SK-N-SH (cell line): ENCODE data around the gene RAB19. TPM values are rescaled to one million over a fixed set of nuclear protein-coding genes. Genes with fewer than 3 reads are reported as not detected.

Experiments
- CTCF ChIA-PET: fragments of 300-600, 350-600 bp; formaldehyde crosslinking; extraction: SDS; loops from one replicate; lab custom pipeline; 2021; lab: Yijun Ruan, JAX
- POLR2A ChIA-PET: fragments of 350-600 bp; sonication (Branson Sonifier 250); formaldehyde crosslinking; extraction: SDS; loops from one replicate; lab custom pipeline; 2020; ENCODE audit warnings: antibody characterized with exemption, inconsistent platforms; lab: Yijun Ruan, JAX
- DNase-seq: peaks from one replicate; pipeline ENCODE4 v3.0.0; 2012
- H2AFZ ChIP-seq: fragments of 200-600 bp; sonication (generic); 2 replicates; pipeline ENCODE4 v1.8.1; 2016; ENCODE audit warnings: antibody characterized with exemption, mild to moderate bottlenecking, low read depth
- H3F3A ChIP-seq: fragments of 200-600 bp; sonication (generic); replicated peaks from 2 replicates; pipeline ENCODE3; 2016; ENCODE audit warnings: antibody characterized with exemption, mild to moderate bottlenecking; ENCODE audit not compliant: insufficient read depth
- H3K27ac ChIP-seq, 2 experiments: fragments of 200-500 bp in 1 of 2; fragments of 200-600 bp in 1 of 2; sonication (Bioruptor generic) in 1 of 2; sonication (generic), shearing (Covaris generic) in 1 of 2; 2 replicates each; pipeline versions ENCODE4 v1.5.1 to v1.6.1; 2014 to 2016; ENCODE audit warnings: low read depth in 2 of 2, inconsistent platforms in 1 of 2, low read length in 1 of 2, mild to moderate bottlenecking in 1 of 2, mixed read lengths in 1 of 2
- H3K27me3 ChIP-seq: fragments of 200-600 bp; sonication (generic), shearing (Covaris generic); 2 replicates; pipeline ENCODE4 v1.6.1; 2016; ENCODE audit warnings: mixed run types; ENCODE audit not compliant: insufficient read depth
- H3K36me3 ChIP-seq, 2 experiments: fragments of 200-500 bp in 1 of 2; fragments of 200-600 bp in 1 of 2; sonication (Bioruptor generic) in 1 of 2; sonication (generic) in 1 of 2; replicated peaks in 1 of 2; 2 replicates each; pipeline versions ENCODE3 to v1.5.1; 2014 to 2016; ENCODE audit warnings: low read length in 1 of 2, mild to moderate bottlenecking in 1 of 2; ENCODE audit not compliant: insufficient read depth in 2 of 2, control insufficient read depth in 1 of 2
- H3K4me1 ChIP-seq, 2 experiments: fragments of 200-500 bp in 1 of 2; fragments of 200-600 bp in 1 of 2; sonication (Bioruptor generic) in 1 of 2; sonication (generic), shearing (Covaris generic) in 1 of 2; 2 replicates each; pipeline versions ENCODE4 v1.5.1 to v1.6.1; 2014 to 2016; ENCODE audit warnings: low read depth in 1 of 2, low read length in 1 of 2, mixed run types in 1 of 2; ENCODE audit not compliant: insufficient read depth in 2 of 2, control insufficient read depth in 1 of 2
- H3K4me2 ChIP-seq: fragments of 200-600 bp; sonication (generic), shearing (Covaris generic); 2 replicates; pipeline ENCODE4 v1.6.1; 2017; ENCODE audit warnings: mixed run types
- H3K4me3 ChIP-seq, 2 experiments: fragments of 200-500 bp in 1 of 2; fragments of 200-600 bp in 1 of 2; sonication (Bioruptor generic) in 1 of 2; sonication (generic), shearing (Covaris generic) in 1 of 2; 2 replicates each; pipeline versions ENCODE4 v1.5.1 to v1.8.1; 2014 to 2016; ENCODE audit warnings: low read depth in 2 of 2, inconsistent platforms in 1 of 2, low read length in 1 of 2, mild to moderate bottlenecking in 1 of 2, mixed read lengths in 1 of 2, moderate library complexity in 1 of 2
- H3K79me2 ChIP-seq: fragments of 200-600 bp; sonication (generic); 2 replicates; pipeline ENCODE4 v1.8.1; 2017; ENCODE audit warnings: mild to moderate bottlenecking; ENCODE audit not compliant: insufficient read depth
- H3K9ac ChIP-seq: fragments of 200-600 bp; sonication (generic); 2 replicates; pipeline ENCODE4 v1.6.1; 2017; ENCODE audit warnings: mixed run types
- H3K9me2 ChIP-seq: fragments of 200-600 bp; sonication (generic); 2 replicates; pipeline ENCODE4 v1.6.1; 2017; ENCODE audit warnings: mixed run types
- H3K9me3 ChIP-seq: fragments of 200-600 bp; sonication (generic); 2 replicates; pipeline ENCODE4 v1.6.1; 2017; ENCODE audit warnings: mixed run types, mild to moderate bottlenecking, moderate library complexity
- H4K20me1 ChIP-seq: fragments of 200-600 bp; sonication (generic); 2 replicates; pipeline ENCODE4 v1.6.1; 2017; ENCODE audit warnings: mild to moderate bottlenecking, mixed run types; ENCODE audit not compliant: insufficient read depth
- CHD2 ChIP-seq: fragments of 150-350 bp; IDR thresholded peaks from 2 replicates; pipeline ENCODE4 v1.6.1; 2018; ENCODE audit warnings: low read length; ENCODE audit not compliant: partially characterized antibody
- CTCF ChIP-seq: fragments of 200-600 bp; sonication (generic); IDR thresholded peaks from 2 replicates; pipeline ENCODE4 v1.6.1; 2017; ENCODE audit warnings: antibody characterized with exemption, mild to moderate bottlenecking, moderate library complexity
- EP300 ChIP-seq, 2 experiments: IDR thresholded peaks; 2 replicates each; pipeline versions ENCODE4 v1.4.0 to v1.6.1; 2012; ENCODE audit warnings: borderline replicate concordance in 1 of 2, low read depth in 1 of 2, low read length in 1 of 2
- EZH2phosphoT487 ChIP-seq: fragments of 200-600 bp; sonication (generic); IDR thresholded peaks from 2 replicates; pipeline ENCODE4 v1.6.1; 2017; ENCODE audit warnings: low read depth, mixed run types, mild to moderate bottlenecking, antibody characterized with exemption, moderate library complexity, borderline replicate concordance
- FOSL2 ChIP-seq: IDR thresholded peaks from 2 replicates; pipeline ENCODE4 v1.4.0; 2012; ENCODE audit warnings: low read depth, mild to moderate bottlenecking, moderate library complexity, borderline replicate concordance
- FOXJ3 ChIP-seq: sonication (generic); formaldehyde crosslinking; IDR thresholded peaks from 2 replicates; pipeline ENCODE4 v1.5.1; 2020; ENCODE audit warnings: mild to moderate bottlenecking, missing genetic modification reagents
- FOXM1 ChIP-seq: IDR thresholded peaks from 2 replicates; pipeline ENCODE4 v1.4.0; 2012; ENCODE audit warnings: low read depth, mild to moderate bottlenecking
- GATA2 ChIP-seq: sonication (generic); formaldehyde crosslinking; IDR thresholded peaks from 2 replicates; pipeline ENCODE4 v1.5.0; 2020; ENCODE audit warnings: mild to moderate bottlenecking, missing genetic modification reagents
- MXI1 ChIP-seq: IDR thresholded peaks from 2 replicates; pipeline ENCODE4 v1.6.1; 2012; ENCODE audit warnings: mild to moderate bottlenecking, low read depth, low read length, improper control_type of control experiment
- POLR2AphosphoS5 ChIP-seq: IDR thresholded peaks from 2 replicates; pipeline ENCODE4 v1.6.1; 2012; ENCODE audit warnings: low read depth, low read length
- RAD21 ChIP-seq: IDR thresholded peaks from 2 replicates; pipeline ENCODE4 v1.6.1; 2012; ENCODE audit warnings: mild to moderate bottlenecking, low read length
- RCOR1 ChIP-seq: fragments of 150-350 bp; IDR thresholded peaks from 2 replicates; pipeline ENCODE4 v1.6.1; 2017; ENCODE audit warnings: antibody characterized with exemption, low read length
- RFX5 ChIP-seq: IDR thresholded peaks from 2 replicates; pipeline ENCODE4 v1.6.1; 2012; ENCODE audit warnings: mild to moderate bottlenecking, improper control_type of control experiment, low read length
- RXRA ChIP-seq: IDR thresholded peaks from 2 replicates; pipeline ENCODE4 v1.4.0; 2012; ENCODE audit warnings: low read depth, mild to moderate bottlenecking, borderline replicate concordance
- SIN3A ChIP-seq: IDR thresholded peaks from 2 replicates; pipeline ENCODE4 v1.6.1; 2012; ENCODE audit warnings: low read depth, mild to moderate bottlenecking, low read length, moderate library complexity, borderline replicate concordance
- SMC3 ChIP-seq: IDR thresholded peaks from 2 replicates; pipeline ENCODE4 v1.6.1; 2012; ENCODE audit warnings: low read depth, low read length, improper control_type of control experiment
- TAF1 ChIP-seq: IDR thresholded peaks from 2 replicates; pipeline ENCODE4 v1.6.1; 2012; ENCODE audit warnings: low read depth, mild to moderate bottlenecking, low read length, moderate library complexity, borderline replicate concordance
- TCF12 ChIP-seq: IDR thresholded peaks from 2 replicates; pipeline ENCODE4 v1.4.0; 2012
- TEAD4 ChIP-seq: IDR thresholded peaks from 2 replicates; pipeline ENCODE4 v1.4.0; 2012; ENCODE audit warnings: mild to moderate bottlenecking, borderline replicate concordance; ENCODE audit not compliant: insufficient read depth
- YY1 ChIP-seq: IDR thresholded peaks from 2 replicates; pipeline ENCODE4 v1.4.0; 2012; ENCODE audit warnings: low read depth, mild to moderate bottlenecking
- ZBTB33 ChIP-seq: IDR thresholded peaks from 2 replicates; pipeline ENCODE4 v1.4.0; 2012; ENCODE audit warnings: low read depth, borderline replicate concordance
- WGBS: methylation state at CpG from one replicate; pipeline ENCODE4 v1.1.6; 2017; ENCODE audit warnings: low lambda C conversion rate; 5-methylcytosine and 5-hydroxymethylcytosine counted together
- polyA plus RNA-seq, 3 experiments: library from polyadenylated mRNA; depleted of rRNA; stranded (reverse); fragments of >200 nt; gene quantifications; 2 replicates each; pipeline ENCODE4 v1.2.3, GENCODE V29; 2012

RAB19 gene
- polyA plus RNA-seq, 1 of the 3 experiments (the other 2 are of a cell fraction) = not detected

GRCh38 chr7:140475747-140476333 is 72.0 kb downstream of the RAB19 start (continued):
- TF ChIP-seq GATA2 (CRISPR knock-in tag) (no peak), RAD21 (peak; percentile 87), EZH2phosphoT487 (no peak), TAF1 (no peak), FOSL2 (no peak), RXRA (no peak)

DNA sequence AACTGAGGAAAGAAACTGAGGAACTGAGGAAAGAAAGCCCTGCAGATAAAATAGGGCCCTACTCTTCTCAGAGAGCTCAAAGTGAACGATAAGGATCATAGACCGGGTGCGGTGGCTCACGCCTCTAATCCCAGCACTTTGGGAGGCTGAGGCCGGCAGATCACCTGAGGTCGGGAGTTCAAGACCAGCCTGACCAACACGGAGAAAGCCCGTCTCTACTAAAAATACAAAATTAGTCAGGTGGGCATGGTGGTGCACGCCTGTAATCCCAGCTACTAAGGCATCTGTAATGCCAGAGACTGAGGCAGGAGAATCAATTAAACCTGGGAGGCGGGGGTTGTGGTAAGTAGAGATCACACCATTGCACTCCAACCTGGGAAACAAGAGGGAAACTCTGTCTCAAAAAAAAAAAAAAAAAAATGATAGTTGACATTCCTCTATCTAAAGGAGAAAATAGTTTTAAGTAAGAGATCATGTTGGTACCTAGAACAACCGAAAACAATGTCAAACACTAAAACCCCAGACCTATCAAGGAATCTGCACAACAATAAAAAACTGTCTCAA is 72.9 kb downstream of the RAB19 start:
- peak overlapping the region; percentile 83; the same call in 1 of the 2 replicates for H3K4me2 ChIP-seq
- peak overlapping the region in 1 of 2 experiments; percentile 81; a peak in 1 of 4 replicates for H3K4me3 ChIP-seq

More for the DNA sequence above, 72.9 kb downstream of the RAB19 start:
- DNase-seq = no peak
- ChIA-PET CTCF (interaction anchor here (0.7 to 4.8 kb wide), 17 partner anchors 10 to 176 kb away, joined by 3 to 43 read pairs (median 4); no protein-coding TSS in a partner anchor), POLR2A (no interaction called here)
- Histone ChIP-seq H3K9ac (no peak overlapping the region), H3K27ac (no peak overlapping the region), H3K79me2 (peaks cover 73% of the 10 kb centered on the region), H3K9me2 (no peaks in the 10 kb centered on the region), H3K36me3 (peaks cover 0 to 4% of the 10 kb centered on the region in 2 experiments), H3K9me3 (no peaks in the 10 kb centered on the region), H3K4me1 (peaks cover 4 to 7% of the 10 kb centered on the region in 2 experiments; a peak in 2 of 4 replicates), H4K20me1 (peaks cover 65% of the 10 kb centered on the region), H3F3A (peaks cover 13% of the 10 kb centered on the region), H3K27me3 (no peaks in the 10 kb centered on the region), H2AFZ (no peak overlapping the region)
- WGBS = 89% methylated on average over 11 of the region's 11 CpGs
- TF ChIP-seq ZBTB33 (no peak), FOXM1 (no peak), RCOR1 (no peak), MXI1 (no peak), RAD21 (no peak), SMC3 (no peak), POLR2AphosphoS5 (no peak), GATA2 (CRISPR knock-in tag) (no peak), YY1 (no peak), RXRA (no peak), SIN3A (no peak), TCF12 (no peak), CHD2 (no peak), FOXJ3 (CRISPR knock-in tag) (no peak), EP300 (IDR thresholded peaks at IDR 0.05; ENCODE audit: borderline replicate concordance in 1 of 2, low read depth in 1 of 2, low read length in 1 of 2) (no peak), RFX5 (no peak), CTCF (no peak), TEAD4 (no peak)
